Uterus (tissue), 4 donors: ENCODE data around the gene ZSCAN30. TPM values are rescaled to one million over a fixed set of nuclear protein-coding genes. Genes with fewer than 3 reads are reported as not detected.

ENCODE experiments used
- DNase-seq, 2 donors: peaks; one replicate each; pipeline ENCODE4 v3.0.0-alpha.2; 2019 to 2020
- H3K27ac ChIP-seq, 2 donors: fragments of 200-600 bp; sonication (generic); 1 replicate in 1 of 2; 2 replicates in 1 of 2; pipeline ENCODE4 v1.5.1; 2016 to 2018
- H3K27me3 ChIP-seq, 2 donors: fragments of 200-600 bp; sonication (generic); one replicate each; pipeline ENCODE4 v1.5.1; 2018 to 2019; ENCODE audit warnings: control low read depth in 1 of 2
- H3K36me3 ChIP-seq, 2 donors: fragments of 200-600 bp; sonication (generic); one replicate each; pipeline ENCODE4 v1.5.1; 2019; ENCODE audit warnings: control low read depth in 1 of 2
- H3K4me1 ChIP-seq, 2 donors: fragments of 200-600 bp; sonication (generic); one replicate each; pipeline ENCODE4 v1.5.1; 2018 to 2019; ENCODE audit warnings: control low read depth in 1 of 2
- H3K4me3 ChIP-seq, 2 donors: fragments of 200-600 bp; sonication (generic); 1 replicate in 1 of 2; 2 replicates in 1 of 2; pipeline ENCODE4 v1.5.1; 2018 to 2019; ENCODE audit warnings: mild to moderate bottlenecking in 1 of 2
- H3K9me3 ChIP-seq, 2 donors: fragments of 200-600 bp; sonication (generic); one replicate each; pipeline ENCODE4 v1.5.1; 2019; ENCODE audit warnings: control low read depth in 1 of 2
- CTCF ChIP-seq, 4 experiments: fragments of 200-600 bp in 2 of 4; fragments of 450-650 bp in 2 of 4; sonication (generic) in 2 of 4; IDR thresholded peaks; one replicate each; pipeline ENCODE4 v1.5.1; 2016 to 2019; ENCODE audit warnings: antibody characterized with exemption in 4 of 4, mild to moderate bottlenecking in 2 of 4, moderate library complexity in 1 of 4
- POLR2A ChIP-seq, 2 donors: fragments of 450-650 bp; IDR thresholded peaks; one replicate each; pipeline ENCODE4 v1.6.1; 2016; ENCODE audit warnings: antibody characterized with exemption in 2 of 2, mild to moderate bottlenecking in 1 of 2, moderate library complexity in 1 of 2
- intact Hi-C: fragments of 100-400 bp; cut with DNase I; formaldehyde crosslinking; loops from one replicate; pipeline ENCODE4 v1.15.1; 2023; ENCODE audit warnings: low total_unique reads
- total RNA-seq, 4 donors: library from RNA; depleted of rRNA in 3 of 4; stranded (reverse); fragments of >200 nt in 3 of 4; gene quantifications; one replicate each; pipeline versions ENCODE4 v1.1.0 to v1.2.4, GENCODE V29; 2014 to 2023
- donor health status: DM: yes; HTN: yes; CAD: no.

The ZSCAN30 gene
- total RNA-seq, 4 donors from 2014 or later = 5.0 to 40.3 (median 17.8) TPM

DNA sequence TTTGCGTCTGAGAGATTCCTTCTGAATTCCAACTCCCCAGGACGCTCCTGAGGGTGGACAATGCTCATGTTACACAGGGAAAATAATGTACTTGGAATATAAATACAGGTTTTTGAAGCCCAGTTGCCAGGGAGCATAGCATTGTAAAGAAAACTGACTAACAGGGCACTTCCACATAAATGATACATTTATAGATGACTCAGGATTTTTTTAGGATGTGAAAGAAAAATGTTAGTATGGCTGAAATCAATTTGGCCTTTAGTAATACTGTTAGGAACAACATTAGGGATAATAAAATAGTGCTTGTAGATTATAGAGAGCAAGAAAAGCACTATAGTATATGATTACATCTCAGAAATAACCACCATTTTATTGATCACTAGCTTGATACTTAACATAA lies 25.6 kb downstream of the ZSCAN30 start:
- no peaks in the 10 kb centered on the region for H3K9me3 ChIP-seq
- DNase-seq = no peak
- no peak overlapping the region for H3K27ac ChIP-seq
- no peaks in the 10 kb centered on the region for H3K36me3 ChIP-seq
- intact Hi-C loops = no loop called here
- H3K4me1 ChIP-seq = no peaks in the 10 kb centered on the region
- TF ChIP-seq CTCF (IDR thresholded peaks at IDR 0.05) (no peak), POLR2A (IDR thresholded peaks at IDR 0.05) (no peak)
- H3K4me3 ChIP-seq = no peak overlapping the region
- H3K27me3 ChIP-seq = no peaks in the 10 kb centered on the region

DNA sequence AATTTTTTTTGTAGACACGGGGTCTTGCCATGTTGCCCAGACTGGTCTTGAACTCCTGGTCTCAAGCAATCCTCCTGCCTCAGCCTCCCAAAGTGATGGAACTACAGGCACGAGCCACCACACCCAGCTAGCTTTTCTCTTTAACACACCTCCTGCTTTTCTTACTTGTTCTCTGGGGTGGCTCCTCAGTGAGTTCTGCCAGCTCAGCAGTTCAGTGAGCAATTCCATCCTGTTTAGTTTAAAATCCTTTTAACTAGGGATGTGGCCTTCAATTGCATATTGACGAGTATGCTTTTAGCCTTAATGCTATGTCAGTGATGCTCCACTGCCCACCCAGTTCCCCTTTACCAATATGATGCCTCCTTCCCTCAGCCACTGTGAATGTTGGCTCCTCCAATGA lies 33.1 kb downstream of the ZSCAN30 start:
- intact Hi-C loops = no loop called here
- Histone ChIP-seq H3K4me3 (no peak overlapping the region), H3K4me1 (no peaks in the 10 kb centered on the region), H3K27ac (no peak overlapping the region), H3K36me3 (no peaks in the 10 kb centered on the region), H3K27me3 (no peaks in the 10 kb centered on the region), H3K9me3 (no peaks in the 10 kb centered on the region)
- no peak for DNase-seq
- TF ChIP-seq POLR2A (IDR thresholded peaks at IDR 0.05) (no peak), CTCF (IDR thresholded peaks at IDR 0.05) (no peak)

GRCh38 chr18:35253655-35254287 lies 36.3 kb downstream of the ZSCAN30 start:
- Histone ChIP-seq H3K9me3 (no peaks in the 10 kb centered on the region), H3K27me3 (no peaks in the 10 kb centered on the region), H3K27ac (no peak overlapping the region), H3K4me3 (no peak overlapping the region), H3K36me3 (no peaks in the 10 kb centered on the region), H3K4me1 (no peaks in the 10 kb centered on the region)
- no peak for DNase-seq
- TF ChIP-seq CTCF (IDR thresholded peaks at IDR 0.05) = no peak
- no peak for TF ChIP-seq POLR2A (IDR thresholded peaks at IDR 0.05)
- intact Hi-C loops = no loop called here

DNA sequence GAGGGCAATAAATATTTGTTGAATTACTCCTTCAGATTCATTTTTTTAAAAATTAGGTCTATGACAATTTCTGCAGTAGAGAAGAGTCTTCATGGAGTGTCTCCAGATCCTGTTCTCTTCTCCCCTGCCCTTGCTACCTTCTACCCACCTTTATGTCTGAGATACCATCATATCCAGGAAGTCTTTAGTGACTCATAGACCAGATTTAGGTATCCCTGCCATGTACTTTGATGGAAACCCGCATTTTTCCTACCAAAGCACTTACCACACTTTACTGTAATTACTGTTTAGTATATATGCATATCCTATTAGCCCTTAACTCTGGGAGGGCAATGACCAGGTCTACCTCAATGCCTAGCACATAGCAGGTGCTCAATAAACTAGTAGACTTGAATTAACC lies 37.6 kb downstream of the ZSCAN30 start:
- Histone ChIP-seq H3K9me3 (no peaks in the 10 kb centered on the region), H3K4me1 (no peaks in the 10 kb centered on the region), H3K27ac (no peak overlapping the region), H3K27me3 (no peaks in the 10 kb centered on the region), H3K4me3 (no peak overlapping the region), H3K36me3 (no peaks in the 10 kb centered on the region)
- TF ChIP-seq CTCF (IDR thresholded peaks at IDR 0.05) (no peak), POLR2A (IDR thresholded peaks at IDR 0.05) (no peak)
- no peak for DNase-seq
- intact Hi-C loops = no loop called here

GRCh38 chr18:35248429-35248828 lies 41.6 kb downstream of the ZSCAN30 start:
- intact Hi-C loops = loop anchor here (10.0 kb wide), 1 partner anchor 96 kb away; the partner anchor contains the start of gene ZNF24
- TF ChIP-seq CTCF (IDR thresholded peaks at IDR 0.05) = no peak
- no peak for TF ChIP-seq POLR2A (IDR thresholded peaks at IDR 0.05)
- Histone ChIP-seq H3K4me1 (no peaks in the 10 kb centered on the region), H3K4me3 (no peak overlapping the region), H3K9me3 (no peaks in the 10 kb centered on the region), H3K36me3 (no peaks in the 10 kb centered on the region), H3K27me3 (no peaks in the 10 kb centered on the region), H3K27ac (no peak overlapping the region)
- DNase-seq = no peak
